GM12891 (cell line): ENCODE data around the gene NANOS2.

Experiments used
- PAX5 ChIP-seq: IDR thresholded peaks from 2 replicates; pipeline ENCODE4 v1.6.1; 2011; ENCODE audit warnings: low read length, moderate library complexity, mild to moderate bottlenecking; ENCODE audit not compliant: insufficient read depth, severe bottlenecking
- POLR2A ChIP-seq: IDR thresholded peaks from 2 replicates; pipeline ENCODE4 v1.6.1; 2011; ENCODE audit warnings: low read depth, low read length, control low read depth
- POLR2AphosphoS5 ChIP-seq: IDR thresholded peaks from 2 replicates; pipeline ENCODE4 v1.6.1; 2011; ENCODE audit warnings: low read depth, low read length, control low read depth

- no peak for TF ChIP-seq POLR2A
- no peak for TF ChIP-seq POLR2AphosphoS5
- TF ChIP-seq PAX5 = no peak
Measured at GRCh38 chr19:45908956-45909355, 5.6 kb downstream of the NANOS2 start.
